ENCODE data around the gene CCNI. TPM values are rescaled to one million over a fixed set of nuclear protein-coding genes. Genes with fewer than 3 reads are reported as not detected.

CCNI gene
- total and polyA plus RNA-seq, 2 of the 13 experiments (the other 11 are each of a cell fraction or from before 2014, with no cell fraction given): 43.5 to 122 TPM

GRCh38 chr4:77075869-77076799, at the start of gene CCNI (continued):
- peak; percentile 86 for TF ChIP-seq PITX1 (CRISPR knock-in tag; IDR thresholded peaks at IDR 0.05)
- TF ChIP-seq CBX1 (IDR thresholded peaks at IDR 0.05; ENCODE audit: low read depth): peak; percentile 53
- TF ChIP-seq SIX4 (CRISPR knock-in tag; IDR thresholded peaks at IDR 0.05): peak; percentile 62; the same call in 1 of the 2 replicates
- peak; percentile 49 for TF ChIP-seq JARID2 (CRISPR knock-in tag; IDR thresholded peaks at IDR 0.05; ENCODE audit: insufficient replicate concordance)
- no peak for TF ChIP-seq BATF2 (CRISPR knock-in tag; IDR thresholded peaks at IDR 0.05)
- TF ChIP-seq ZC3H13 (CRISPR knock-in tag; IDR thresholded peaks at IDR 0.05): peak; percentile 62; the same call in 1 of the 2 replicates
- TF ChIP-seq RAD21 (CRISPR knock-in tag; IDR thresholded peaks at IDR 0.05): peak; percentile 36; the same call in 1 of the 2 replicates
- TF ChIP-seq ZNF441 (CRISPR knock-in tag; IDR thresholded peaks at IDR 0.05; ENCODE audit: borderline replicate concordance): peak; percentile 80; the same call in 1 of the 2 replicates
- TF ChIP-seq GTF2F1 (IDR thresholded peaks at IDR 0.05; ENCODE audit: low read length): peak; percentile 68; the same call in 1 of the 2 replicates
- TF ChIP-seq HBP1 (CRISPR knock-in tag; IDR thresholded peaks at IDR 0.05; ENCODE audit: low read depth): peak; percentile 90
- 0 out of 2 replicates have a peak, but pooled peaks have one; percentile 45 for TF ChIP-seq SIN3B (IDR thresholded peaks at IDR 0.05; ENCODE audit: low read length)
- TF ChIP-seq BCL6 (CRISPR knock-in tag; IDR thresholded peaks at IDR 0.05): peak; percentile 65
- TF ChIP-seq SP5 (CRISPR knock-in tag; IDR thresholded peaks at IDR 0.05; ENCODE audit: borderline replicate concordance, low read depth): peak; percentile 79
- no peak for TF ChIP-seq ZNF510 (CRISPR knock-in tag; IDR thresholded peaks at IDR 0.05; ENCODE audit: low read depth)
- peak; percentile 66; the same call in 1 of the 2 replicates for TF ChIP-seq JUNB (CRISPR knock-in tag; IDR thresholded peaks at IDR 0.05; ENCODE audit: borderline replicate concordance)
- peak; percentile 25 for TF ChIP-seq YY1 (IDR thresholded peaks at IDR 0.05; ENCODE audit: insufficient read depth, insufficient replicate concordance, low read depth, low read length)
- TF ChIP-seq PRDM10 (CRISPR knock-in tag; IDR thresholded peaks at IDR 0.05; ENCODE audit: low read depth): peak; percentile 51
- TF ChIP-seq KDM4B (CRISPR knock-in tag; IDR thresholded peaks at IDR 0.05): no peak
- TF ChIP-seq SALL2 (CRISPR knock-in tag; IDR thresholded peaks at IDR 0.05): peak; percentile 62; the same call in 1 of the 2 replicates
- peak; percentile 58 for TF ChIP-seq GMEB2 (CRISPR knock-in tag; IDR thresholded peaks at IDR 0.05; ENCODE audit: low read depth)
- TF ChIP-seq FOXJ3 (CRISPR knock-in tag; IDR thresholded peaks at IDR 0.05; ENCODE audit: borderline replicate concordance): no peak
- TF ChIP-seq MTA3 (CRISPR knock-in tag; IDR thresholded peaks at IDR 0.05): no peak
